ENCODE data around the gene GBP1.
"Not testable (repeated sequence)": the region's sequence is repeated elsewhere in the genome, so short reads cannot be mapped to it uniquely, and the experiment has no call there.

DNA sequence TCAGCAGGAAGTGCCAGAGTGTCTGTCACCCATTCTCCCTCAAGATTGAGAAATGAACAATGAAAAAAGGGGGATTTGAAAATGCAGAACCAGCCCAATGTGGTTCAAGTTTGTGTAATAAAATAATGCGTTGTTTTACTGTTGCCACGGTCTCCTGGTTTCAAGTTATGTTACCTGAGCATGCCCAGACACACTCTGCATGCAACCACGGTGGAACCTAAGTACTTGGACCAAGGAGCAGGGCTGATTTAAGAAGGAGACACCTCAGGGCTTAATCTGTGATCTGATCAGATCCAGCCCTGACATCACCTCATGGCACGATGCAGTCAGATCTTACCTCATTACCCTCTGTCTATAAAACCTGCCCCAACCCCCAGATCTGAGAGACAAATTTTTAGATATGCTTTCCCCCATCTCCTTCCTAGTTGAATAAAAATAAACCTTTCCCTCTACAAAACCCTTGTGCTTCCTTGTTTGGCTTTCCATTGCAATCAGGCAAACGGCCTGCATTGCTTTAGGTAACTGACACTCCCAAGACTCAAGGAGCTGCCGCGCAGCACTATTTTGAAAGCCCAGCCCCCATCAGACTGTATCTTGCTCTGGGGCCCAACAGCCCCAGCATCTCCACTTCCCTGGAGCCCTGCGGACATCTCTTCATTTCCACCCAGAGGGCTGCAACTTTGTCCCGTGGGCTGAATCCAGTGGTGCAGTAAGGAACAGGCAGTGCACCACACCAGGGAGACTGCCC lies 14.9 kb downstream of the GBP1 start:
- TF ChIP-seq, protein P1, sequence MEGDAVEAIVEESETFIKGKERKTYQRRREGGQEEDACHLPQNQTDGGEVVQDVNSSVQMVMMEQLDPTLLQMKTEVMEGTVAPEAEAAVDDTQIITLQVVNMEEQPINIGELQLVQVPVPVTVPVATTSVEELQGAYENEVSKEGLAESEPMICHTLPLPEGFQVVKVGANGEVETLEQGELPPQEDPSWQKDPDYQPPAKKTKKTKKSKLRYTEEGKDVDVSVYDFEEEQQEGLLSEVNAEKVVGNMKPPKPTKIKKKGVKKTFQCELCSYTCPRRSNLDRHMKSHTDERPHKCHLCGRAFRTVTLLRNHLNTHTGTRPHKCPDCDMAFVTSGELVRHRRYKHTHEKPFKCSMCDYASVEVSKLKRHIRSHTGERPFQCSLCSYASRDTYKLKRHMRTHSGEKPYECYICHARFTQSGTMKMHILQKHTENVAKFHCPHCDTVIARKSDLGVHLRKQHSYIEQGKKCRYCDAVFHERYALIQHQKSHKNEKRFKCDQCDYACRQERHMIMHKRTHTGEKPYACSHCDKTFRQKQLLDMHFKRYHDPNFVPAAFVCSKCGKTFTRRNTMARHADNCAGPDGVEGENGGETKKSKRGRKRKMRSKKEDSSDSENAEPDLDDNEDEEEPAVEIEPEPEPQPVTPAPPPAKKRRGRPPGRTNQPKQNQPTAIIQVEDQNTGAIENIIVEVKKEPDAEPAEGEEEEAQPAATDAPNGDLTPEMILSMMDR (IDR thresholded peaks at IDR 0.05) = not testable (repeated sequence)
- TF ChIP-seq EZH2 (IDR thresholded peaks at IDR 0.05; ENCODE audit: borderline replicate concordance, insufficient read depth, low read depth, low read length, poor library complexity, severe bottlenecking) = not testable (repeated sequence)
